Right ventricle myocardium inferior (tissue), 1 donor: Measurements from ENCODE around the gene ZNHIT6. TPM values are rescaled to one million over a fixed set of nuclear protein-coding genes. Genes with fewer than 3 reads are reported as not detected.

Source experiments
- ATAC-seq: fragments of 200-7000 bp; cut with Tn5 transposase; one replicate; pipeline ENCODE4 v1.9.1; 2020; ENCODE audit warnings: mild to moderate bottlenecking, moderate library complexity
- DNase-seq: peaks from one replicate; pipeline ENCODE4 v3.0.0; 2021; ENCODE audit errors: missing footprints
- intact Hi-C: fragments of 100-400 bp; cut with DNase I; formaldehyde crosslinking; loops from one replicate; pipeline ENCODE4 v1.11.0; 2022
- total RNA-seq: library from RNA; stranded (reverse); fragmentation: NEBNext Ultra II Directional; extraction: Animal tissue kit (Norgen Biotek cat#: 25700); gene quantifications from one replicate; pipeline ENCODE4 v1.2.1, GENCODE V29; 2021
- donor health status: DM: no; HTN: yes; CAD: no; lungs with severe emphysema.

Gene ZNHIT6
- total RNA-seq, 1 donor from 2014 or later, result 8.8 TPM

DNA sequence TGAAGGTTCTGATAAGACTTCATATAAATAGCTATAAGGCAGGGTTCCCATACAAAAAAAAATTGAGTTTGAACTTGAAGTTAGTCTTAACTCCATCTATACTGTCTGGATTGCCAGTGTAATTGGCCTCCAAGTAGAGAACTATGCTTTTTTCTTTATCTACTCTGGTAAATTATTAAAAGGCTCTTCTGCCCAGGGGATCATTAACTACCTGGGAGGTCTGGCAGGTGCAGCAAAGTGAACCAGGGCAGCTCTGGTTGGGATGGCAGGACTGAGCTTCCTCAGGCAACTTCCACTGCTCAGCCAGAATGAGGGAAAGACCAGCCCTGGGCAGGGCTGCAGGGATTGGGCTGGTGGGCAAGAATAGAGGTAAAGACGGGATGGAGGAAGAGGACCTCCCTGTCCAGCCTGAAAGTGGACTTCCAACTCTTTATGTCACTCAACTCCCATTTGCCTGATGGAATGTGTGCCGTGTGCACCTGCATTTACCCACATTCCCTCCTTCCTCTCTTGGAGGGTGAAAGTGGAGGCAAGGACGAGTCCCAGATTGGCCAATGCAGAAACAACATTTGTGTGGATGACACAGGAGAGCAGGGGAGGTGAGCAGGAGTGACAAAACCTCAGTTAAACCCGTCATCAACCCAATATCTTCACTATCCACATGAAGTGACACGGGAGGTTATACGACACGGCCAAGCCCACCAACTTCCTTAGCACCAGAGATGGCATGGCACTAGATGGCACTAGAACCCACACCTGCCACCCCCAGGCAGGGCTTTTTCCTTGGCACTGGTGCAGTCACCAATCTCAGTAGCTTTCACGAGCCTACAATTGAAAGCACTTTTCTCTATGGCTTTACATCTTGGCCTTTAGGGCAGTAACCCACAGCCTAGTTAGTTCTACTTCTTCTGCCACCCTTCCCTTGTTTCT is 102.5 kb downstream of the ZNHIT6 start:
- ATAC-seq (peak; percentile 55), DNase-seq (no peak)
- intact Hi-C loops, result loop anchor here (5.0 kb wide), 1 partner anchor 87 kb away; no protein-coding TSS in a partner anchor

DNA sequence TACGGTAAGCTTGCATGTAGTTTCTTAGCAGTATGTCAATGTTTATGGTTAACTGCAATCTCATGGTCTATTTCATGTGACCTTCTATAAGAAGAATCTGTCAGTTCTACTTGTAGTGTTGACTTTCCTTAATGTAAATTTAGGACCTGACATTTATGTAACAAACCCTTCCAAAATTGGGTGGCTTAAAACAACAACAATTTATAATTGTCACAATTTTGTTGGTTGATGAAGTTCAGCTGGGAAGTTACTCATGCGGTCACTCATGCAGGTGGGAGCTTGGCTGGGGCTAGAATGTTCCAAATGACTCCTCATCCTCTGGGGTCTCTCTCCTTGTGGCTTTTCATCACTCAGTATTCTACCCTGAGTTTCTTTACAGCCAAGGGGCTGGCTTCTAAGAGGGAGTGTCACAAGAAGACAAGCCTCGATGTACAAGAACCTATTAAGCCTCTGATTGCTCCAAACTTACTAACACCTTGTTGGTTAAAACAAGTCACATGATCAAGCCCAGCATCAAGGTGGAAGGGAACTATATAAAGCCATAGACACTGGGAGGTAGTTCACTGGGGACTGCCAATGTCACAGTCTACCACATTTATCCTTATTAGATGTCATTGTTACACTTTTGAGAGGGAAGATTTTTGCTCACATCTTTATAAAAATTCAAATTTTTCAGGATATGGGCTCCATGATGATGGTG is 103.8 kb downstream of the ZNHIT6 start:
- DNase-seq (no peak), ATAC-seq (no peak)
- intact Hi-C loops, result no loop called here

DNA sequence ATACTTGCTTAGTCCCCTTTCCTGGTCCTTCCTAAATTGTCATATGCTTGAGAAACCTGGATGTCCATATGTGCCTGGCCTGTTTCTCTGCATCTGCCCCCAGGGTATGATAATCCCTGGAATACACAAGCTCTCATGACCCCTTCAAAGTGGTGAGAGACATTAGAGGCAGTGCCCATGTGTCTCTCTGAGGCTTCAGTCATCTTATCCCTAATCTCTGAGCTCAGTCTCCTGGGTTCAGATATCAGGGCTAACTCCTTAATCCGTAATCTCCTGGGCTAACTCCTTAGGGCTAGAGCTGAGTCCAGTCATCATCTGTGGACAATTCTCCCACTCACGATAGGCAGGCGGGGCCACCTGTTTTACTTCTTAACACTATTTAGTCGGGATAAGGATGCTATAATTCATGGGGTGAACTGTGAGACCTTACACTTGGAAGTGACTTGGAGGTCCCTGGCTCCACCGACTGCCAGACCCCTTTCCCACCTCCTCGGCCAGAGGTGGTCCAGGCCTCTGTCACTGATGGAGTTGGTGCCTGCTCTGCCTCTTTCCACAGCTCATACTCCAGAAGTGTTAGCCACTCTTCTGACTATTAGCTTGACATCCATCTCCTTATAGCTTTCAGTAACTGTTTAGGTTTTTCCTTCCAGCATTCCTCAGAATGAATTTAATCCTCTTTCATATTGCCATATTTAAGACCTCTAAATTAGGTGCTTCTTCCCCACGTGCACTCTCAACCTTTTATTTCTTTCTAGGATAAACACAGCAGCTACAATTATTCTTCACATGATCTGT is 105.0 kb downstream of the ZNHIT6 start:
- intact Hi-C loops, result no loop called here
- no peak for DNase-seq
- ATAC-seq, result no peak

DNA sequence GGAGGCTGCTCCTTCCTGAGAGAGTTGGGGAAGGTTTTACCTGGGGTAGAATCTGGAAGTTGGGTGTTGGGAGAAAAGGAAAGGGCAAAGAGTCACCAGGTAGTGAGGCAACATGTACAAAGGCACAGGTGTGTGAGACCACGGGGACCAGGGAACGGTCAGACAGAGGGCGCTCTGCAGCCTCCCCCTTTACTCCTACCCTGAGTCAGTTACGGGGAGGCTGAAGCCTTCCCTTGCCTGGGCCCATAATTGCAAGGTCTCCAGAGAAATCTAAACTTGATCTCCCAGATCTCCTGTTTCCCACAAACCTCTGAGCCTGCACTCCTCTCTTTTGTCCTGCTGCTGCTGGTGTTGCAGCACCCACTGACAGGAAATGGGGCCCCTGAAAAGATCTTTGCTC is 105.7 kb downstream of the ZNHIT6 start:
- ATAC-seq, result no peak
- DNase-seq, result no peak
- intact Hi-C loops, result no loop called here

DNA sequence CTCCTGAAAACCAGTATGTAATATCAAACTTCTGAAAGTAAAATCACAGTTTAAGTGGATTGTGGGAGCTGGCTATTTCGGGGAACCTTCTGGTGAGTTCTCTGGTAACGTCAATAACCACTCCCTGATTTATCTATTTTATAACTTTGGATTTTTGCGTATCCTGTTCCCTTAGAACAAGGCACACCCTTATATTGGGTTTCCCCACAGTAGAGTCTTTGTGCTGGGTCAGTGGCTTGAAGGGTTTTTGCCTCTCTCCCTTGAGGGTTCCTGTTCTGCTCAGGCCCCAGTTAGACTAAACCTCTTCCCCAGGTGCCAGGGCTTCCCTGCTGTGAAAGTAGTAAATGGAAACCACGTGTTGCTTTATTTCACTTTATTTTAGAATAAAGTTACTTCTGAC is 106.3 kb downstream of the ZNHIT6 start:
- DNase-seq (no peak), ATAC-seq (no peak)
- intact Hi-C loops, result no loop called here

DNA sequence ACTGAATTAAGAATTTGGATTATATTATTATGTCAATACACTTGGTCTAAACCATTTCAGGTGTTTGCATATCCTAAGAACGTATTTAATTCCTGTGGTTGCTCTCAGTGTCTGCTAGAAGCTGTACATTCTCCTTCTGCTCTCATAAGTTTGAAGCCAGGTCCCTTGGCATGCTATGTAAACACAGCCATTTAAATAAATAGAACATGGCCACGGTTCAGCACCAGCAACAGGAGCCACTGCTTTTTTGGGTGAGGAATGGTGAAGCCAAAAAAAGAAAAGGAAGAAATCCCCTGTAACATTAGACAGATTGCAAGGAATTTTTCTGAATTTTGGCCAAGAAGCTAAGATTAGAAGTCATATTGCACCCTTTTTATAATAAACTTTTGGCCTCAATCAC is 108.6 kb downstream of the ZNHIT6 start:
- DNase-seq, result no peak
- intact Hi-C loops, result no loop called here
- no peak for ATAC-seq

Other genes starting within 250 kb of the ZNHIT6 start
- gene DDAH1, start 243.3 kb downstream of the ZNHIT6 start, total RNA-seq, result 8.3 TPM
- 31.1 TPM for gene CCN1, start 127.7 kb downstream of the ZNHIT6 start, total RNA-seq